ENCODE data around the gene E2F6.

E2F6 gene

DNA sequence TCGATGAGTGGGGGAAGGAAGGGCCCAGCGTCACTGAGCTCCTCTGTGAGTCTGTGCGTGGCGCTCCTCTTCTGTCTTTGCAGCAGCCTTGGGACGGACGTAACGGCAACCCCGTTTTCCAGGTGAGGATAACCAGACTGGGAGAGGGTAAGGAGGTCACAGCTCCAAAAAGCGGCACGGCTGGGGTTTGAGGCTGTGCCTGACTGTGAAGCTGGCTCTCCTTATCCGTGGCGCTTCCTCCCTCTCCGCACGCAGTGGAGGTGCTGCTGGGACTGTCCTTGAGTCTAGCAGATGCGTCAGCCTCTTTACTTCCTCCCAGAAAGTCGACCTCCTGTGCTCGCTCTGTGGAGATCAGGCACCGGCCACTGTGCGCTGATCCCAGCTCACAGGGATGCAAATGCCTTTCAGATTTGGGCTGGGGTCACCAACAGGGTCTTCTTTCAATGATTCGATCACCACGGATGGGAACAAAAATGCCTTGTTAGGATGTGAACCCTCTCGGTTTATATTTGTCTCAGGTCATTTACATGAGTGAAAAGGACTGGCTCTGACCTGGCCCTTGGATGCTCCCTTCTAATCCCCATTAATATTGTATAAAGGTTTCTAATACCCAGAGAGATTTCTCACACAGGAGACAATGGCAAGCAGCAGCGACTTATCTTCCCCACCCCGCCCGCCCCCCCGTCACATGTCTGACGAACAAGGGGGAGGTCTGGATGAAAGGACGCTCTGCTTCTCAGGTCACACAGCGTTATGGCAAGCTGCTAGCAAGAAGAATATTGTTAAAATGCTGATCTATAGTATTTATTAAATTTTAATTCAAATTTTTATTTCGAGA is 30.1 kb upstream of the E2F6 start:
- TF ChIP-seq Cebpa-rat (IDR thresholded peaks at IDR 0.05) = no peak
- Histone ChIP-seq H3K4me2 (no peak overlapping the region), H3K4me1 (no peaks in the 10 kb centered on the region; a peak in 1 of 20 replicates), H3K27me3 (no peaks in the 10 kb centered on the region), H3K36me3 (no peaks in the 10 kb centered on the region), H4K20me1 (no peaks in the 10 kb centered on the region), H3K9ac (no peak overlapping the region), H3K4me3 (no peak overlapping the region), H3K9me3 (replicated peaks in 1 of 11) (no peaks in the 10 kb centered on the region; a peak in 1 of 22 replicates), H3K27ac (no peak overlapping the region)

DNA sequence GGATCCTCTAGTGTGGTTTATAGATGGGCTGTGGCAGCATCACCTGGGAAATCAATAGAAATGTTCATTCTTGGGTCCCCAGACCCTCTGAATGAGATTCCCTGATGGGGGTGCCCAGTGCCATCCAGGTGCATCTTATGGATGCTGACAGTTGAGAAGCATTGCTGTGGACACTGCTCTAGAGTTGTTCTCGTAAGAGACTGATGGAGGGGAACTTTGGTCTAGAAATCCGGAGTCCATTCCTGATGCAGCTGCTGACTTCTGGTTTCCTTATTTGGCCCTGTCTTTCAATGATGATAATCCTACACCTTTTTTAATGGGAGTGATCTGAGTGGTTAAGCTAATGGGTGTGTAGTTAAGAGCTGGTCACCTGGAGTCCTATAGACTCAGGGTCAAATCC is 28.3 kb upstream of the E2F6 start:
- TF ChIP-seq Cebpa-rat (IDR thresholded peaks at IDR 0.05) = no peak
- Histone ChIP-seq H4K20me1 (no peaks in the 10 kb centered on the region), H3K4me3 (no peak overlapping the region), H3K4me1 (no peaks in the 10 kb centered on the region; a peak in 1 of 20 replicates), H3K27me3 (no peaks in the 10 kb centered on the region), H3K4me2 (no peak overlapping the region), H3K27ac (no peak overlapping the region), H3K36me3 (no peaks in the 10 kb centered on the region), H3K9ac (no peak overlapping the region), H3K9me3 (replicated peaks in 1 of 11) (peaks cover 0 to 15% (median 10%) of the 10 kb centered on the region in 11 experiments; a peak in 16 of 22 replicates)

- no peak overlapping the region for H3K4me2 ChIP-seq
- H3K4me3 ChIP-seq = no peak overlapping the region
- no peaks in the 10 kb centered on the region for H4K20me1 ChIP-seq
- no peak overlapping the region for H3K27ac ChIP-seq
- no peak overlapping the region for H3K9ac ChIP-seq
- H3K9me3 ChIP-seq (replicated peaks in 1 of 11) = peaks cover 0 to 18% (median 12%) of the 10 kb centered on the region in 11 experiments; a peak in 16 of 22 replicates
- no peaks in the 10 kb centered on the region for H3K4me1 ChIP-seq
- H3K36me3 ChIP-seq = no peaks in the 10 kb centered on the region
- no peak for TF ChIP-seq Cebpa-rat (IDR thresholded peaks at IDR 0.05)
- no peaks in the 10 kb centered on the region for H3K27me3 ChIP-seq
Observed at GRCh38 chr2:11493282-11493681, 27.3 kb upstream of the E2F6 start.

GRCh38 chr2:11492720-11493119 is 26.8 kb upstream of the E2F6 start:
- H3K27me3 ChIP-seq = no peaks in the 10 kb centered on the region
- no peak overlapping the region for H3K9ac ChIP-seq
- peaks cover 0 to 18% (median 12%) of the 10 kb centered on the region in 11 experiments; a peak in 16 of 22 replicates for H3K9me3 ChIP-seq (replicated peaks in 1 of 11)
- no peak overlapping the region for H3K27ac ChIP-seq
- H3K4me2 ChIP-seq = no peak overlapping the region
- no peak overlapping the region for H3K4me3 ChIP-seq
- TF ChIP-seq Cebpa-rat (IDR thresholded peaks at IDR 0.05) = no peak
- no peaks in the 10 kb centered on the region for H3K36me3 ChIP-seq
- H3K4me1 ChIP-seq = no peaks in the 10 kb centered on the region
- H4K20me1 ChIP-seq = no peaks in the 10 kb centered on the region

DNA sequence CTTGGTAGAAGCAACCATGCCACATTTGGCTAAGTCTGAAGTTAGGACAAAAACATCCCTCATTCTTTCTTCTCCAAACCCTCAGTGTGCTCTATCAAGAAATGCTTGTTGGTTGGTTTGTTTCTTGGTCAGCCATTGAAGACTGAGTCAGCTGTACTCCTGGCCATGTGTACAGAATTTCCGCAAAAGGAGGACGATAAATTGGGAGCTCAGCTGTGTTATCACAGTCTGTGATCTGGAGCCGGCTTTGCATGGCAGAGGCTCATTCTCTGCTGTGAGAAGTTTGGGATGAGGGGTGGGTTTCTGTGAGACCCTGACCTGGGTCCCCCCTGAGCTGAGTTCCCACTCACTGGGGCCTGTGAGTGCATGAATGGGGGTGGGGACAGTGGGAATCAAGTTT is 26.3 kb upstream of the E2F6 start:
- no peak overlapping the region for H3K4me3 ChIP-seq
- no peak for TF ChIP-seq Cebpa-rat (IDR thresholded peaks at IDR 0.05)
- no peak overlapping the region for H3K27ac ChIP-seq
- H3K27me3 ChIP-seq = no peaks in the 10 kb centered on the region
- no peaks in the 10 kb centered on the region for H4K20me1 ChIP-seq
- H3K4me2 ChIP-seq = no peak overlapping the region
- peaks cover 0 to 20% (median 12%) of the 10 kb centered on the region in 11 experiments; a peak in 16 of 22 replicates for H3K9me3 ChIP-seq (replicated peaks in 1 of 11)
- no peak overlapping the region for H3K9ac ChIP-seq
- no peaks in the 10 kb centered on the region for H3K4me1 ChIP-seq
- H3K36me3 ChIP-seq = no peaks in the 10 kb centered on the region

DNA sequence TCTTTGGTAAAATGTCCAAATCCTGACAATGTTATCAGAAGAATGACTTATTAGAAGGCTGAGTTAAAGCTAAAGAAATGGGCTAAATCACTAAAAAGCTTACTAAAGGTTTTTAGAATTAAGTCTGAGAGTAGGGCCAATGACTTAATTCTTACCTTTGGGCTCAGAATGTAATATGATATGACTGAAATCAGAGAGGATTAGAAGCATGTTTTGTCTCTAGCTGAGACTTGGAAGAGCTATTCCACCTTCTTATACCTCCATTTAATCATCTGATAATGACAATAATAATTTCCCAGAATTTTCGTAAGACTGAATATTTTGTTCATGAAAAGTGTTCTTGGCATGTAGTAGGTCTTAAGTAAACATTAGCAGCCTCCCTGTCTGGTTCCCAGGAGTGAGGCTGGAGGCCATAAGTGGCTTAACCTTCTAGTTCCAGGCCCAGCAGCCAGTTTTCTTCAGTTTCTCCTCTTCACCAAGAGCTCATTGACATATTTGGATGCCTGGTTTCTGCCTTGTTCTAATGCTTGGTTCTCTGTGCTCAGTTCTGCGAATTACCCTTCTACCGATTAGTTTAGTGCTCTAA is 25.5 kb upstream of the E2F6 start:
- no peak for TF ChIP-seq Cebpa-rat (IDR thresholded peaks at IDR 0.05)
- Histone ChIP-seq H3K27ac (no peak overlapping the region), H4K20me1 (no peaks in the 10 kb centered on the region), H3K27me3 (no peaks in the 10 kb centered on the region), H3K4me1 (no peaks in the 10 kb centered on the region), H3K4me2 (no peak overlapping the region), H3K36me3 (no peaks in the 10 kb centered on the region), H3K9me3 (replicated peaks in 1 of 11) (peaks cover 0 to 20% (median 12%) of the 10 kb centered on the region in 11 experiments; a peak in 16 of 22 replicates), H3K4me3 (no peak overlapping the region), H3K9ac (no peak overlapping the region)

GRCh38 chr2:11490194-11490593 is 24.2 kb upstream of the E2F6 start:
- no peaks in the 10 kb centered on the region for H3K4me1 ChIP-seq
- peaks cover 0 to 20% (median 12%) of the 10 kb centered on the region in 11 experiments; a peak in 16 of 22 replicates for H3K9me3 ChIP-seq (replicated peaks in 1 of 11)
- no peak overlapping the region for H3K9ac ChIP-seq
- no peak overlapping the region for H3K4me3 ChIP-seq
- no peaks in the 10 kb centered on the region for H4K20me1 ChIP-seq
- no peak overlapping the region for H3K27ac ChIP-seq
- no peaks in the 10 kb centered on the region for H3K36me3 ChIP-seq
- TF ChIP-seq Cebpa-rat (IDR thresholded peaks at IDR 0.05) = no peak
- no peaks in the 10 kb centered on the region for H3K27me3 ChIP-seq
- no peak overlapping the region for H3K4me2 ChIP-seq

DNA sequence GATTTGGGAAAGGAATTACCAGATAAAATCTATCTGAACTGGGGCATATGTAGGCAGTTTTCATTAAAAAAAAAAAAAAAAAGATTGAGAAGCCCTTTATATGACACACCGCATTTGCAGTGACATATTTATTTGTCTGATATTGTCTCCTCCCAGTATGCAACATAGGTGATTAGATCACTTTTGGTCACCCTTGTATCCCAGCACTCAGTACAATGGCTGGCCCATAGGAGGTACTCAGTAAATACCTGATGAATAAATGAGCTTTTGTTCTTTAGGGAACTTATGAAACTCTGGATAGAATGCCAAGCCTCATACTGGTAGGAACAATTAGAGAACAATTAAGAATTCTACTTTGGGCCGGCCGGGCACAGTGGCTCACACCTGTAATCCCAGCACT is 22.8 kb upstream of the E2F6 start:
- Histone ChIP-seq H3K9ac (no peak overlapping the region), H4K20me1 (no peaks in the 10 kb centered on the region)

DNA sequence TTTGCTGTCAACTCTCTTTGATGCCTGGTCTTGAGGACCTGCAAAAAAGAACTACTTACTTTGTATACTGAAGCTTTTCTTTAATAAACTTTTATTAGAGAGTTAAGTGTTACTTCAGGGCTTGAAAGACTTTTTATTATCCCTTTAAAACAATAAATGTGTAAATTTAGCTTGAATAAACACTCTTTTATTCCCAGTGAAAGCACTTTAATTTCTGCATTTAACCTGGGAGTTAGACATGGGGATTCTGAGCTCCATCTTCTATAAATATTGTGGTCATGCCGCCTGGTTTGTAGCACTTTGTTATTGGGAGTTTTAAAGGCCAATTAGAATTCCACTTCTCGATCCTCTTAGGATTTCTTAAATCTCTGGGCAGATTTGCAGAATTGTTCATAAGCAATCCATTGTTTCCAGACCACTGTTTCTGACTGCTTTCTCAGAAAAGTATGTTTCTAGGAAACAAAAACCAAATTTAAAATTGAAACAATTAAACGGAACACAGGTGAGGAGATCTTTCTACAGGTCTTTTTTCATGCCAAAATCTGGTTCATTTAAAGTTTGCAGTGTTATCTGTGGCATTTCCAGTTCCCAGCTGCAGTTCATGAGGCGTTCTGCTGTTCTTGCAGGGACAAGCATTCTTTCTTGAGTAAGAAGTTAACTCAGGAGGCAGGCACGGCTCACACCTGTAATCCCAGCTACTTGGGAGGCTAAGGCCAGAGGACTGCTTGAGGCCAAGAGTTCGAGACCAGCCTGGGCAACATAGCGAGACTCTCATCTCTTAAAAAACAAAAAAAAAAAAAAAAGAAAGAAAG is 18.1 kb upstream of the E2F6 start:
- Histone ChIP-seq H3K27ac (no peak overlapping the region), H3K4me1 (no peaks in the 10 kb centered on the region), H3K36me3 (no peaks in the 10 kb centered on the region), H3K9me3 (replicated peaks in 1 of 11) (peaks cover 0 to 15% (median 8%) of the 10 kb centered on the region in 11 experiments; a peak in 13 of 22 replicates), H3K9ac (no peak overlapping the region), H3K4me2 (no peak overlapping the region), H3K4me3 (no peak overlapping the region), H3K27me3 (peaks cover 11 to 27% (median 19%) of the 10 kb centered on the region in 11 experiments; a peak in 18 of 22 replicates), H4K20me1 (no peaks in the 10 kb centered on the region)
- no peak for TF ChIP-seq Cebpa-rat (IDR thresholded peaks at IDR 0.05)

More for the DNA sequence above, 22.8 kb upstream of the E2F6 start:
- Histone ChIP-seq H3K4me1 (no peaks in the 10 kb centered on the region), H3K27me3 (peaks cover 0 to 2% (median 0%) of the 10 kb centered on the region in 11 experiments; a peak in 1 of 22 replicates), H3K4me3 (no peak overlapping the region), H3K4me2 (no peak overlapping the region), H3K9me3 (replicated peaks in 1 of 11) (peaks cover 0 to 20% (median 12%) of the 10 kb centered on the region in 11 experiments; a peak in 16 of 22 replicates), H3K27ac (no peak overlapping the region), H3K36me3 (no peaks in the 10 kb centered on the region)
- TF ChIP-seq Cebpa-rat (IDR thresholded peaks at IDR 0.05) = no peak

Data from BLaER1 treated with 17β-estradiol and CSF1 and Interleukin-3, amounts not matched to agents 10 nM and 100 nM (cell line).